DND-41 (cell line): Measurements from ENCODE around the gene MTA3.

ENCODE experiments used
- ATAC-seq: fragments of 200-7000 bp; cut with Tn5 transposase; 3 replicates; pipeline ENCODE4 v1.9.1; 2021; ENCODE audit warnings: low read depth; ENCODE audit not compliant: insufficient read depth
- DNase-seq: peaks from one replicate; pipeline ENCODE4 v3.0.0-alpha.2; 2020
- H2AFZ ChIP-seq: 2 replicates; pipeline ENCODE4 v1.6.0; 2012; ENCODE audit warnings: low read depth, low read length
- H3K27ac ChIP-seq: 2 replicates; pipeline ENCODE4 v1.5.1; 2012; ENCODE audit warnings: low read length, inconsistent platforms
- H3K27me3 ChIP-seq: fragments of 200-600 bp; sonication (generic); 2 replicates; pipeline ENCODE4 v1.6.0; 2012; ENCODE audit warnings: low read length, mild to moderate bottlenecking, inconsistent platforms; ENCODE audit not compliant: insufficient read depth, poor library complexity
- H3K36me3 ChIP-seq: 2 replicates; pipeline ENCODE4 v1.5.1; 2012; ENCODE audit warnings: low read length, inconsistent platforms; ENCODE audit not compliant: insufficient read depth
- H3K4me1 ChIP-seq: 2 replicates; pipeline ENCODE4 v1.5.1; 2012; ENCODE audit warnings: mild to moderate bottlenecking, low read length; ENCODE audit not compliant: insufficient read depth
- H3K4me2 ChIP-seq: 2 replicates; pipeline ENCODE4 v1.6.0; 2012; ENCODE audit warnings: mild to moderate bottlenecking, moderate library complexity, low read length, inconsistent platforms; ENCODE audit not compliant: insufficient read depth
- H3K4me3 ChIP-seq, 2 experiments: fragments of 200-600 bp in 1 of 2; shearing (Covaris generic) in 1 of 2; 2 replicates each; pipeline ENCODE4 v1.5.1; 2012 to 2016; ENCODE audit warnings: inconsistent platforms in 2 of 2, low read length in 2 of 2, mild to moderate bottlenecking in 2 of 2, low read depth in 1 of 2, moderate library complexity in 1 of 2
- H3K79me2 ChIP-seq: 2 replicates; pipeline ENCODE4 v1.6.0; 2012; ENCODE audit warnings: low read length, inconsistent platforms; ENCODE audit not compliant: insufficient read depth
- H3K9ac ChIP-seq: 2 replicates; pipeline ENCODE4 v1.6.0; 2012; ENCODE audit warnings: low read depth, mild to moderate bottlenecking, inconsistent platforms, low read length, moderate library complexity
- H3K9me3 ChIP-seq: 2 replicates; pipeline ENCODE4 v1.5.1; 2012; ENCODE audit warnings: low read length, moderate library complexity, mild to moderate bottlenecking, inconsistent platforms; ENCODE audit not compliant: insufficient read depth, severe bottlenecking
- H4K20me1 ChIP-seq: 2 replicates; pipeline ENCODE4 v1.6.0; 2012; ENCODE audit warnings: low read length; ENCODE audit not compliant: insufficient read depth
- CTCF ChIP-seq: IDR thresholded peaks from 2 replicates; pipeline ENCODE4 v1.5.1; 2012; ENCODE audit warnings: borderline replicate concordance, low read length, moderate library complexity, mild to moderate bottlenecking; ENCODE audit not compliant: poor library complexity, severe bottlenecking; ENCODE audit errors: extremely low read depth
- EZH2 ChIP-seq: IDR thresholded peaks from 3 replicates; pipeline ENCODE4 v1.6.1; 2012; ENCODE audit warnings: borderline replicate concordance, low read depth, mild to moderate bottlenecking, moderate library complexity, low read length, inconsistent platforms; ENCODE audit not compliant: severe bottlenecking

The MTA3 gene

DNA sequence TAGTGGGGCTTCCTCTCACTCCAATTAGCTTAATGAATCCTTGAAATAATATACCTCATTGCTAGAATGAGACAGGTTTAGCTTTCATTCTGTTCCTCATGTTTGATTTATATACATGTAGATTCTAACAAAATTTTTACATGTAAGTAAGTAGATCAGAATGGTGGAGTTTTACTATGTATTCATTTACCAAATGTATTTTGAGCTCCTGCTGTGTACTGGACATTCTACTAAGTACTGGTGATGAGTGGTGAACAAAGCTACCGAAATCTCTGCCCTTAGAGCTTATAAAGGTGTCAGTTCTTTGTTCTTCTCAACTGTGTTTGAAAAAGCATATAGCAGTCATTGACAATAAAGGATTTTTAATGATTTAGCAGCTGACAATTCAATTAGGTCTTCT, 19.7 kb downstream of the MTA3 start:
- TF ChIP-seq EZH2 (no peak), CTCF (no peak)
- H3K9ac ChIP-seq, result no peak overlapping the region
- DNase-seq, result no peak
- peaks cover 5% of the 10 kb centered on the region; the same call in 1 of the 2 replicates for H4K20me1 ChIP-seq
- no peak overlapping the region for H3K27ac ChIP-seq
- H3K36me3 ChIP-seq, result peaks cover 53% of the 10 kb centered on the region
- no peak overlapping the region for H2AFZ ChIP-seq
- H3K4me1 ChIP-seq, result no peaks in the 10 kb centered on the region
- no peak overlapping the region for H3K4me2 ChIP-seq
- no peak overlapping the region for H3K4me3 ChIP-seq
- peaks cover 82% of the 10 kb centered on the region for H3K79me2 ChIP-seq
- ATAC-seq, result no peak
- H3K27me3 ChIP-seq, result no peaks in the 10 kb centered on the region
- H3K9me3 ChIP-seq, result no peaks in the 10 kb centered on the region

- no peaks in the 10 kb centered on the region for H3K9me3 ChIP-seq
- no peak overlapping the region for H2AFZ ChIP-seq
- H4K20me1 ChIP-seq, result peaks cover 5% of the 10 kb centered on the region; the same call in 1 of the 2 replicates
- H3K27ac ChIP-seq, result no peak overlapping the region
- no peak overlapping the region for H3K4me2 ChIP-seq
- no peak overlapping the region for H3K9ac ChIP-seq
- ATAC-seq (no peak), DNase-seq (no peak)
- peaks cover 74% of the 10 kb centered on the region for H3K79me2 ChIP-seq
- TF ChIP-seq CTCF (no peak), EZH2 (no peak)
- no peaks in the 10 kb centered on the region for H3K4me1 ChIP-seq
- peaks cover 37% of the 10 kb centered on the region for H3K36me3 ChIP-seq
- H3K27me3 ChIP-seq, result no peaks in the 10 kb centered on the region
- H3K4me3 ChIP-seq, result no peak overlapping the region
These were observed 21.7 kb downstream of the MTA3 start for GRCh38 chr2:42590176-42590575.

DNA sequence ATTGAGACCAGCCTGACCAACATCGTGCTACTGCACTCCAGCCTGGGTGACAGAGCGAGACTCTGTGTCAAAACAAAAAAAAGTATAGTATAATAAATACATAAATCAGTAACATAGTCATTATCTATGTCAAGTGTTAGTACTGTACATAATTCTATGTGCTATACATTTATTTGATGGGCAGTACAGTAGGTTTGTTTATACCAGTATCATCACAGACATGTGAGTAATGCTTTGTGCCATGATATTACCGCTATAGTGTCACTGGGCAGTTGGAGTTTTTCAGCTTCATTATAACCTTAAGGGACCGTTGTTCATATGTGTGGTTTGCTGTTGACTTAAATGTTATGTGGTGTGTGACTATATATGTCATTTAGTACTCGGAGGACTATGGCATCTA, 24.9 kb downstream of the MTA3 start:
- no peaks in the 10 kb centered on the region for H3K4me1 ChIP-seq
- ATAC-seq, result no peak
- no peak for TF ChIP-seq EZH2
- TF ChIP-seq CTCF, result no peak
- no peak overlapping the region for H3K4me2 ChIP-seq
- H3K27me3 ChIP-seq, result no peaks in the 10 kb centered on the region
- peaks cover 14% of the 10 kb centered on the region; the same call in 1 of the 2 replicates for H3K36me3 ChIP-seq
- no peak overlapping the region for H3K27ac ChIP-seq
- no peak for DNase-seq
- no peak overlapping the region for H3K9ac ChIP-seq
- H3K9me3 ChIP-seq, result no peaks in the 10 kb centered on the region
- peaks cover 76% of the 10 kb centered on the region for H3K79me2 ChIP-seq
- peaks cover 5% of the 10 kb centered on the region; the same call in 1 of the 2 replicates for H4K20me1 ChIP-seq
- H2AFZ ChIP-seq, result no peak overlapping the region
- no peak overlapping the region for H3K4me3 ChIP-seq
